Upper lobe of left lung (tissue), 6 donors: Measurements from ENCODE around the gene C6. TPM values are rescaled to one million over a fixed set of nuclear protein-coding genes. Genes with fewer than 3 reads are reported as not detected.
A peak's percentile ranks its signal among the peaks of the same experiment; 100 is the strongest.
"Not testable (repeated sequence)": the region's sequence is repeated elsewhere in the genome, so short reads cannot be mapped to it uniquely, and the experiment has no call there.

ENCODE experiments used
- ATAC-seq, 2 donors: fragments of 200-7000 bp; cut with Tn5 transposase; one replicate each; pipeline ENCODE4 v1.9.1; 2022; ENCODE audit warnings: mild to moderate bottlenecking in 2 of 2, moderate library complexity in 2 of 2; ENCODE audit not compliant: low FRiP score in 2 of 2
- DNase-seq, 2 donors: peaks; one replicate each; pipeline ENCODE4 v3.0.0-alpha.2; 2019 to 2020
- H3K27ac ChIP-seq, 4 donors: fragments of 200-600 bp; sonication (generic); one replicate each; pipeline ENCODE4 v1.5.1; 2016 to 2019
- H3K27me3 ChIP-seq, 4 donors: fragments of 200-600 bp; sonication (generic); one replicate each; pipeline ENCODE4 v1.5.1; 2017 to 2019
- H3K36me3 ChIP-seq, 4 donors: fragments of 200-600 bp; sonication (generic); one replicate each; pipeline ENCODE4 v1.5.1; 2016 to 2019
- H3K4me1 ChIP-seq, 4 donors: fragments of 200-600 bp; sonication (generic); one replicate each; pipeline ENCODE4 v1.5.1; 2018 to 2019
- H3K4me3 ChIP-seq, 4 donors: fragments of 200-600 bp; sonication (generic); one replicate each; pipeline ENCODE4 v1.5.1; 2017 to 2019; ENCODE audit warnings: mild to moderate bottlenecking in 2 of 4, moderate library complexity in 1 of 4
- H3K9me3 ChIP-seq, 4 donors: fragments of 200-600 bp; sonication (generic); one replicate each; pipeline ENCODE4 v1.5.1; 2018 to 2019
- EP300 ChIP-seq, 4 donors: sonication (generic); formaldehyde crosslinking; IDR thresholded peaks; one replicate each; pipeline ENCODE4 v1.5.1; 2017; ENCODE audit warnings: antibody characterized with exemption in 4 of 4, control low read depth in 2 of 4
- POLR2A ChIP-seq, 4 donors: fragments of 450-650 bp; IDR thresholded peaks; one replicate each; pipeline ENCODE4 v1.5.1; 2016 to 2017; ENCODE audit warnings: antibody characterized with exemption in 4 of 4, mild to moderate bottlenecking in 2 of 4
- POLR2AphosphoS5 ChIP-seq, 2 donors: sonication (generic); formaldehyde crosslinking; IDR thresholded peaks; one replicate each; pipeline ENCODE4 v1.5.1; 2017; ENCODE audit warnings: antibody characterized with exemption in 2 of 2
- WGBS, 2 donors: methylation state at CpG; one replicate each; pipeline ENCODE4 v1.1.5; 2017 to 2018; 5-methylcytosine and 5-hydroxymethylcytosine counted together
- total RNA-seq, 6 donors: library from RNA; depleted of rRNA in 4 of 6; stranded (reverse); fragments of >200 nt in 4 of 6; gene quantifications; one replicate each; pipeline versions ENCODE4 v1.1.0 to v1.2.1, GENCODE V29; 2016 to 2021
- TF ChIP-seq, protein P1 (sequence below), 6 experiments: fragments of 450-650 bp in 4 of 6; fragments of 200-600 bp in 2 of 6; sonication (generic) in 2 of 6; IDR thresholded peaks; one replicate each; pipeline ENCODE4 v1.5.1; 2016 to 2019; ENCODE audit warnings: antibody characterized with exemption in 6 of 6
- donor health status: DM: no; HTN: no; CAD: no; lungs with moderate emphysema.
- donor health status: DM: no; HTN: yes; CAD: no; lungs with severe emphysema.

The C6 gene
- total RNA-seq, 6 donors from 2014 or later: 0.89 to 35.6 (median 11.1) TPM

DNA sequence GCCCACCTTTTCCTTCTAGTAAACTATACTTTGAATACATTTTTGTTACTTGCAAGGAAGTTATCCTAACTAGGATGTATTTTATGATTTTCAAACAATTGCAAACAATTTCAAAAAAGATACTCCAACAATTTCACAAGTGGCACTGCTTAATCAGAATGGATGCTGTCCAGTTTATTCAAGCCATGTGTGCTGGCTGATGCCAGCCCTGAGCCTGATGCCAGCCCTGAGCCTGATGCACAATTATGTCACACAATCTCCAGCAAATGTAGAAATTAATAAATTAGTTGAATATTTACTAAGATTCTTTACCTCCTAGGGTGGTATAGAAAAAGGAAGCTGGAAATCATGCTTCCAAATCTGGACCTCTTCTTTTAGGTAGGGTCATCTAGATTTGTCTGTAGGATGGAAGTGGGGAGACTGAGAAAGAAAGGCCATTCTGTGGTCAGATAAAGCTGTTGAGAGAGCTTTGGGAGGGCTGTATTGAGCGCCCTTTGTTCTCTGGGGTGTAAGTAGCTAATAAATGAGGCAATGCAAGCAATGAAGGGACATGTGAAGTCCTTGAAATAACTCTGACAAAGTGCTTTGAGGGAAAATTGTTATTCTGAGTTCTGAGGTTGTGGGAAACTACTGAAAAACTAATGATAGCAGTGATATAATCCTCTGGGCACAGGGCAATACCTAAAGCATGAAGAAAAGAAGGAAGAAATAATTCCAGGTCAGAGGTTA lies 5.8 kb upstream of the C6 start:
- DNase-seq: no peak
- Histone ChIP-seq H3K27ac (peak overlapping the region in 2 of 4 donors; percentile 21 to 30), H3K9me3 (no peaks in the 10 kb centered on the region), H3K36me3 (no peaks in the 10 kb centered on the region), H3K4me3 (no peak overlapping the region), H3K27me3 (no peaks in the 10 kb centered on the region), H3K4me1 (peaks cover 0 to 5% (median 1%) of the 10 kb centered on the region in 4 donors)
- WGBS, 2 donors: 70 to 83% methylated on average over 1 of the region's 1 CpG
- ATAC-seq: no peak
- TF ChIP-seq, protein P1, sequence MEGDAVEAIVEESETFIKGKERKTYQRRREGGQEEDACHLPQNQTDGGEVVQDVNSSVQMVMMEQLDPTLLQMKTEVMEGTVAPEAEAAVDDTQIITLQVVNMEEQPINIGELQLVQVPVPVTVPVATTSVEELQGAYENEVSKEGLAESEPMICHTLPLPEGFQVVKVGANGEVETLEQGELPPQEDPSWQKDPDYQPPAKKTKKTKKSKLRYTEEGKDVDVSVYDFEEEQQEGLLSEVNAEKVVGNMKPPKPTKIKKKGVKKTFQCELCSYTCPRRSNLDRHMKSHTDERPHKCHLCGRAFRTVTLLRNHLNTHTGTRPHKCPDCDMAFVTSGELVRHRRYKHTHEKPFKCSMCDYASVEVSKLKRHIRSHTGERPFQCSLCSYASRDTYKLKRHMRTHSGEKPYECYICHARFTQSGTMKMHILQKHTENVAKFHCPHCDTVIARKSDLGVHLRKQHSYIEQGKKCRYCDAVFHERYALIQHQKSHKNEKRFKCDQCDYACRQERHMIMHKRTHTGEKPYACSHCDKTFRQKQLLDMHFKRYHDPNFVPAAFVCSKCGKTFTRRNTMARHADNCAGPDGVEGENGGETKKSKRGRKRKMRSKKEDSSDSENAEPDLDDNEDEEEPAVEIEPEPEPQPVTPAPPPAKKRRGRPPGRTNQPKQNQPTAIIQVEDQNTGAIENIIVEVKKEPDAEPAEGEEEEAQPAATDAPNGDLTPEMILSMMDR (IDR thresholded peaks at IDR 0.05): no peak
- TF ChIP-seq POLR2A (IDR thresholded peaks at IDR 0.05): no peak
- no peak for TF ChIP-seq EP300 (IDR thresholded peaks at IDR 0.05)
- no peak for TF ChIP-seq POLR2AphosphoS5 (IDR thresholded peaks at IDR 0.05)

DNA sequence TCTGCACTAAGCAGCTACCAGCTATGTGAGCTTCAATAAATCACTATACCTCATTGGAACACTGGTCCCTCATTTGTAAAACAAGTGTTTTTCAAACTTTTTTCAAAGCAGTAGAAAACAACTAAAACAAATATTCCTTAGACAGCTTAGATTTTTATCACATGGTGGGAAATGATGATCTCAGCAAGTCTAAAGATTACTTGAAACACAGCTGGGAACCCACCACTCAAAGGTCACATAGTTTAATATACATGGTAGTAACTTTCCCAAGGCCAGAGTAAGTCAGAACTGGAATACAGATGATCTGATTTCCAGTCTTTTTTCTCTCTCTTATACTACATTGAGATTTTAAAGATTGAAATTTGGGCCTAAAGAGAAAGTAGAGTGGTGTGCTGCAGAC lies 850 bp upstream of the C6 start:
- no peak overlapping the region for H3K4me3 ChIP-seq
- no peak overlapping the region for H3K27ac ChIP-seq
- ATAC-seq (no peak), DNase-seq (no peak)
- TF ChIP-seq POLR2A (IDR thresholded peaks at IDR 0.05): no peak
- TF ChIP-seq, protein P1 (IDR thresholded peaks at IDR 0.05): no peak
- no peak for TF ChIP-seq EP300 (IDR thresholded peaks at IDR 0.05)
- TF ChIP-seq POLR2AphosphoS5 (IDR thresholded peaks at IDR 0.05): no peak
- H3K27me3 ChIP-seq: no peaks in the 10 kb centered on the region
- peaks cover 0 to 5% (median 1%) of the 10 kb centered on the region in 4 donors for H3K4me1 ChIP-seq
- no peaks in the 10 kb centered on the region for H3K36me3 ChIP-seq
- no peaks in the 10 kb centered on the region for H3K9me3 ChIP-seq

DNA sequence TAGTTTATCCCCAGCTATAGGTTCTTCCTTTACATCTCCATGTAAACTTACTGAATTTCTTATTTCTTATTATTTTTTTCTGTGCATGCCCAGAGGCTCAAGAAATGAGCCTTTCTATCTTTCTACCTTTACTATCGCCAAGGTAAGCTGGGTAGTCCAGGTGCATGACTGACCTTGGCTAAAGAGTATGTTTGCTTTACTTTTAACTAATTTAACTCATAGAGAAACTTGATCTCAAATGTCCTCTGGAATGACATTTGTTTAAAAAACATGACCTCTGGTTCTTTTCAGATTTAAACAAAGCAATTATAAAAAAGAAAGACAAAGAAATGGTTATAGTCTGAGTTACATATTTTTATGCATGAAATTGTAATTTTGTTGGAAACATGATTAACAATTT lies 397 bp downstream of the C6 start:
- Histone ChIP-seq H3K27me3 (no peaks in the 10 kb centered on the region), H3K9me3 (no peaks in the 10 kb centered on the region), H3K4me3 (no peak overlapping the region), H3K4me1 (no peaks in the 10 kb centered on the region), H3K36me3 (no peaks in the 10 kb centered on the region), H3K27ac (no peak overlapping the region)
- DNase-seq (no peak), ATAC-seq (no peak)
- WGBS, 2 donors: 80 to 84% methylated on average over 1 of the region's 1 CpG
- TF ChIP-seq POLR2AphosphoS5 (IDR thresholded peaks at IDR 0.05) (no peak), EP300 (IDR thresholded peaks at IDR 0.05) (no peak), POLR2A (IDR thresholded peaks at IDR 0.05) (no peak)
- TF ChIP-seq, protein P1 (IDR thresholded peaks at IDR 0.05): no peak

DNA sequence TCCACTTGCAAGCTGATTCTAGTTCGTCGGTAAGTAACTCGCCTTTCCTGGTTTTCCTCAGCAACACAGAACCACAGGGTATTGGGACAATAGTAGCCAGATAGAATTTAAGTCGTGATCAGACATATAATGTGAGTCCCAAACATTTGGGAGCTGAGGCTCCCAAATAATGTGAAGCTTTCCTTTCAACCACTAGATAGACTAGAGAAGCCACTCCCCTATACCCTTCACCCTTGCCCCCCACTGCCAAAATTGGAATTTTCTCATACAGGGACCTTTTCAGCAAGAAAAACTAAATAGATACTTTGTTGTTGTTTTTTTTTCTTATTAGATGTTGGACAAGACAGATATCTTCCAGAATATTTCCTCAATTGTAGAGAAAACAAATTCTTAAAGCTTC lies 1.9 kb downstream of the C6 start:
- Histone ChIP-seq H3K4me1 (no peaks in the 10 kb centered on the region), H3K27ac (no peak overlapping the region), H3K4me3 (no peak overlapping the region), H3K36me3 (no peaks in the 10 kb centered on the region), H3K27me3 (no peaks in the 10 kb centered on the region), H3K9me3 (no peaks in the 10 kb centered on the region)
- DNase-seq: no peak
- no peak for ATAC-seq
- TF ChIP-seq EP300 (IDR thresholded peaks at IDR 0.05): no peak
- TF ChIP-seq POLR2AphosphoS5 (IDR thresholded peaks at IDR 0.05): no peak
- TF ChIP-seq POLR2A (IDR thresholded peaks at IDR 0.05): no peak
- TF ChIP-seq, protein P1 (IDR thresholded peaks at IDR 0.05): no peak
- 88 to 91% methylated on average over 4 of the region's 4 CpGs for WGBS, 2 donors

DNA sequence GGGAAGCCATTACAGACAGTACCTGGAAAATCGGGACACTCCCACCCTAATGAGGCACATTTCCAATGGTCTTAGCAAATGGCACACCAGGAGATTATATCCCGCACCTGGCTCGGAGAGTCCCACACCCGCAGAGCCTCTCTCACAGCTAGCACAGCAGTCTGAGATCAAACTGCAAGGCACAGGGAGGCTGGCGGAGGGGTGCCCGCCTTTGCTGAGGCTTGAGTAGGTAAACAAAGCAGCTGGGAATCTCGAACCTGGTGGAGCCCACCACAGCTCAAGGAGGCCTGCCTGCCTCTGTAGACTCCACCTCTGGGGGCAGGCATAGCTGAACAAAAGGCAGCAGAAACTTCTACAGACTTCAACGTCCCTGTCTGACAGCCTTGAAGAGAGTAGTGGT lies 7.9 kb downstream of the C6 start:
- DNase-seq: peak in 1 of 2 donors; percentile 8
- H3K4me1 ChIP-seq, H3K27ac ChIP-seq, H3K36me3 ChIP-seq, H3K27me3 ChIP-seq, H3K4me3 ChIP-seq, ATAC-seq, H3K9me3 ChIP-seq: not testable (repeated sequence)
- WGBS, 2 donors: 94% methylated on average over 8 of the region's 8 CpGs; no CpG with 5 or more reads in 1 of the 2 donors
